Urothelium cell line (cell line): Measurements from ENCODE around the gene GSTT4.
"Not testable (repeated sequence)": the region's sequence is repeated elsewhere in the genome, so short reads cannot be mapped to it uniquely, and the experiment has no call there.

Experiments
- DNase-seq: peaks from one replicate; pipeline ENCODE4 v3.0.0; 2011; ENCODE audit warnings: low spot score, mixed read lengths
- FAIRE-seq: peaks from 2 replicates; lab custom pipeline; 2011; peaks lifted over from hg19 to GRCh38; lab: Jason Lieb, UNC

GSTT4 gene

GRCh38 chr22:24026056-24026455, 20.8 kb upstream of the GSTT4 start:
- DNase-seq (no peak), FAIRE-seq (no peak)

- FAIRE-seq (no peak), DNase-seq (no peak)
These were observed 20.2 kb upstream of the GSTT4 start for GRCh38 chr22:24025475-24025874.

GRCh38 chr22:24024354-24024753, 19.1 kb upstream of the GSTT4 start:
- FAIRE-seq (no peak), DNase-seq (no peak)

- DNase-seq (no peak), FAIRE-seq (no peak)
These were observed 18.0 kb upstream of the GSTT4 start for GRCh38 chr22:24023204-24023789.

- DNase-seq (no peak), FAIRE-seq (no peak)
These were observed 16.1 kb upstream of the GSTT4 start for GRCh38 chr22:24021304-24021703.

- no peak for FAIRE-seq
- DNase-seq = no peak
These were observed 10.9 kb upstream of the GSTT4 start for GRCh38 chr22:24016156-24016555.

- peak; percentile 40 for DNase-seq
- FAIRE-seq = no peak
These were observed 6.4 kb upstream of the GSTT4 start for GRCh38 chr22:24011735-24012068.

- no peak for DNase-seq
- no peak for FAIRE-seq
These were observed 4.8 kb upstream of the GSTT4 start for GRCh38 chr22:24010018-24010391.

- no peak for DNase-seq
- FAIRE-seq = no peak
These were observed 4.2 kb upstream of the GSTT4 start for GRCh38 chr22:24009227-24010017.

- DNase-seq (no peak), FAIRE-seq (no peak)
These were observed 3.4 kb upstream of the GSTT4 start for GRCh38 chr22:24008381-24009226.

- FAIRE-seq (no peak), DNase-seq (no peak)
These were observed 2.7 kb upstream of the GSTT4 start for GRCh38 chr22:24008022-24008283.

GRCh38 chr22:24007253-24008021, 2.2 kb upstream of the GSTT4 start:
- DNase-seq (no peak), FAIRE-seq (peak; percentile 73)

GRCh38 chr22:24006914-24007214, 1.6 kb upstream of the GSTT4 start:
- FAIRE-seq (peak; percentile 44), DNase-seq (no peak)

- peak; percentile 27 for FAIRE-seq
- no peak for DNase-seq
These were observed 1.1 kb upstream of the GSTT4 start for GRCh38 chr22:24006207-24006913.

GRCh38 chr22:24003887-24004286, 1.4 kb downstream of the GSTT4 start:
- FAIRE-seq (no peak), DNase-seq (no peak)

GRCh38 chr22:24002851-24003250, 2.4 kb downstream of the GSTT4 start:
- no peak for DNase-seq
- FAIRE-seq = no peak

- FAIRE-seq = no peak
- DNase-seq = no peak
These were observed 3.0 kb downstream of the GSTT4 start for GRCh38 chr22:24002272-24002671.

GRCh38 chr22:24001314-24001713, 3.9 kb downstream of the GSTT4 start:
- DNase-seq (peak; percentile 40), FAIRE-seq (no peak)

GRCh38 chr22:23999779-24000178, 5.5 kb downstream of the GSTT4 start:
- FAIRE-seq = peak; percentile 63
- DNase-seq = not testable (repeated sequence)

- DNase-seq = no peak
These were observed 8.2 kb downstream of the GSTT4 start for GRCh38 chr22:23997092-23997491.

More at GRCh38 chr22:23997092-23997491, 8.2 kb downstream of the GSTT4 start:
- no peak for FAIRE-seq
